ENCODE data around the gene TENT5A.
A peak's percentile ranks its signal among the peaks of the same experiment; 100 is the strongest.
"Not testable (repeated sequence)": the region's sequence is repeated elsewhere in the genome, so short reads cannot be mapped to it uniquely, and the experiment has no call there.

TENT5A gene

GRCh38 chr6:81752084-81752920 is at the start of gene TENT5A:
Gene TENT5A (minus strand): TSS chr6:81752681. CDS start chr6:81752141, 540 bp downstream.
- peak; percentile 65 to 71 for DNase-seq (ENCODE audit: low read depth in 2 of 2)

- no peak for DNase-seq (ENCODE audit: low read depth in 2 of 2)
Measured at GRCh38 chr6:81801489-81801888, 49.0 kb upstream of the TENT5A start.

- DNase-seq (ENCODE audit: low read depth in 2 of 2), result no peak
Measured at GRCh38 chr6:81800666-81801065, 48.2 kb upstream of the TENT5A start.

- DNase-seq (ENCODE audit: low read depth in 2 of 2), result no peak
Measured at GRCh38 chr6:81799323-81799722, 46.8 kb upstream of the TENT5A start.

- no peak for DNase-seq (ENCODE audit: low read depth in 2 of 2)
Measured at GRCh38 chr6:81797591-81797990, 45.1 kb upstream of the TENT5A start.

- no peak for DNase-seq (ENCODE audit: low read depth in 2 of 2)
Measured at GRCh38 chr6:81795890-81796289, 43.4 kb upstream of the TENT5A start.

GRCh38 chr6:81793821-81794475 is 41.5 kb upstream of the TENT5A start:
- no peak for DNase-seq (ENCODE audit: low read depth in 2 of 2)

GRCh38 chr6:81792826-81793225 is 40.3 kb upstream of the TENT5A start:
- DNase-seq (ENCODE audit: low read depth in 2 of 2), result no peak

- DNase-seq (ENCODE audit: low read depth in 2 of 2), result no peak
Measured at GRCh38 chr6:81791756-81792155, 39.3 kb upstream of the TENT5A start.

GRCh38 chr6:81790034-81790433 is 37.6 kb upstream of the TENT5A start:
- DNase-seq (ENCODE audit: low read depth in 2 of 2), result no peak

GRCh38 chr6:81789291-81789690 is 36.8 kb upstream of the TENT5A start:
- DNase-seq (ENCODE audit: low read depth in 2 of 2), result no peak

- no peak for DNase-seq (ENCODE audit: low read depth in 2 of 2)
Measured at GRCh38 chr6:81788748-81789147, 36.3 kb upstream of the TENT5A start.

GRCh38 chr6:81787313-81788068 is 35.0 kb upstream of the TENT5A start:
- no peak for DNase-seq (ENCODE audit: low read depth in 2 of 2)

GRCh38 chr6:81786150-81786549 is 33.7 kb upstream of the TENT5A start:
- DNase-seq (ENCODE audit: low read depth in 2 of 2), result no peak

- no peak for DNase-seq (ENCODE audit: low read depth in 2 of 2)
Measured at GRCh38 chr6:81785377-81785776, 32.9 kb upstream of the TENT5A start.

GRCh38 chr6:81783893-81784292 is 31.4 kb upstream of the TENT5A start:
- no peak for DNase-seq (ENCODE audit: low read depth in 2 of 2)

- no peak for DNase-seq (ENCODE audit: low read depth in 2 of 2)
Measured at GRCh38 chr6:81781624-81782023, 29.1 kb upstream of the TENT5A start.

- no peak for DNase-seq (ENCODE audit: low read depth in 2 of 2)
Measured at GRCh38 chr6:81777586-81778268, 25.2 kb upstream of the TENT5A start.

GRCh38 chr6:81776219-81776618 is 23.7 kb upstream of the TENT5A start:
- not testable (repeated sequence) for DNase-seq (ENCODE audit: low read depth in 2 of 2)

GRCh38 chr6:81774542-81774941 is 22.1 kb upstream of the TENT5A start:
- DNase-seq (ENCODE audit: low read depth in 2 of 2), result no peak

GRCh38 chr6:81773887-81774286 is 21.4 kb upstream of the TENT5A start:
- no peak for DNase-seq (ENCODE audit: low read depth in 2 of 2)

- no peak for DNase-seq (ENCODE audit: low read depth in 2 of 2)
Measured at GRCh38 chr6:81772741-81773140, 20.3 kb upstream of the TENT5A start.

All from stimulated activated CD4-positive, alpha-beta T cell treated with anti-CD3 and anti-CD28 coated beads, Interleukin-12 subunit alpha, Interleukin-12 subunit beta, amount 100 ng/mL, for 24 hours (primary cell).